B cell (primary cell): ENCODE measurements around the gene FAM200B.

Source experiments
- EZH2 ChIP-seq: IDR thresholded peaks from 2 replicates; pipeline ENCODE4 v1.6.1; 2012; ENCODE audit warnings: borderline replicate concordance, low read depth, mild to moderate bottlenecking, moderate library complexity, low read length; ENCODE audit not compliant: insufficient read depth, poor library complexity, severe bottlenecking
- TF ChIP-seq, protein P1 (sequence below): fragments of 200-600 bp; IDR thresholded peaks from one replicate; pipeline ENCODE4 v1.8.0; 2022; ENCODE audit warnings: antibody characterized with exemption, mild to moderate bottlenecking

DNA sequence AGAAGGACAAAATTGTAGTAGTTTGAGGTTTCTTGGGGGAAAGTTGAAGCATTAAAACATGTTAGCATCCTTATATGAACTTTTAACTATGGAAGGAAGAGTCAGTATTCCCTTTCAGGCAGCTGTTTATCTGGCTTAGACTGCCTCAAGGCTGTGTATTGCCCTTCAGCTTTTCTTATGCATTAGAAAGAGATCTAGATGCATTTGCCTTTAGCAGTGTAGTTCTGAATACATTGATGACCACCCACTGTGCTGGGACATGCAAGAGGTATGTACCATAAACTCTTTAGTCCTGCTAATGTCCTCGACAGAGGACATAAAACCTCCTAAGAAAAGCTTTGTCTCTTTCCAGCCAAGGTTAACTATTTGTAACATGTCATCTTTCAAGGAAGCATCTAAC is 2.9 kb downstream of the FAM200B start:
- TF ChIP-seq, protein P1, sequence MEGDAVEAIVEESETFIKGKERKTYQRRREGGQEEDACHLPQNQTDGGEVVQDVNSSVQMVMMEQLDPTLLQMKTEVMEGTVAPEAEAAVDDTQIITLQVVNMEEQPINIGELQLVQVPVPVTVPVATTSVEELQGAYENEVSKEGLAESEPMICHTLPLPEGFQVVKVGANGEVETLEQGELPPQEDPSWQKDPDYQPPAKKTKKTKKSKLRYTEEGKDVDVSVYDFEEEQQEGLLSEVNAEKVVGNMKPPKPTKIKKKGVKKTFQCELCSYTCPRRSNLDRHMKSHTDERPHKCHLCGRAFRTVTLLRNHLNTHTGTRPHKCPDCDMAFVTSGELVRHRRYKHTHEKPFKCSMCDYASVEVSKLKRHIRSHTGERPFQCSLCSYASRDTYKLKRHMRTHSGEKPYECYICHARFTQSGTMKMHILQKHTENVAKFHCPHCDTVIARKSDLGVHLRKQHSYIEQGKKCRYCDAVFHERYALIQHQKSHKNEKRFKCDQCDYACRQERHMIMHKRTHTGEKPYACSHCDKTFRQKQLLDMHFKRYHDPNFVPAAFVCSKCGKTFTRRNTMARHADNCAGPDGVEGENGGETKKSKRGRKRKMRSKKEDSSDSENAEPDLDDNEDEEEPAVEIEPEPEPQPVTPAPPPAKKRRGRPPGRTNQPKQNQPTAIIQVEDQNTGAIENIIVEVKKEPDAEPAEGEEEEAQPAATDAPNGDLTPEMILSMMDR: no peak
- no peak for TF ChIP-seq EZH2
